DMS 273 (cell line): ENCODE results near the gene PPP2R5C.
"Not testable (repeated sequence)": the region's sequence is repeated elsewhere in the genome, so short reads cannot be mapped to it uniquely, and the experiment has no call there.

Experiments used
- DNase-seq: peaks from one replicate; lab custom pipeline; 2025; ENCODE audit not compliant: unreplicated experiment; lab: John Stamatoyannopoulos, UW

The PPP2R5C gene

DNA sequence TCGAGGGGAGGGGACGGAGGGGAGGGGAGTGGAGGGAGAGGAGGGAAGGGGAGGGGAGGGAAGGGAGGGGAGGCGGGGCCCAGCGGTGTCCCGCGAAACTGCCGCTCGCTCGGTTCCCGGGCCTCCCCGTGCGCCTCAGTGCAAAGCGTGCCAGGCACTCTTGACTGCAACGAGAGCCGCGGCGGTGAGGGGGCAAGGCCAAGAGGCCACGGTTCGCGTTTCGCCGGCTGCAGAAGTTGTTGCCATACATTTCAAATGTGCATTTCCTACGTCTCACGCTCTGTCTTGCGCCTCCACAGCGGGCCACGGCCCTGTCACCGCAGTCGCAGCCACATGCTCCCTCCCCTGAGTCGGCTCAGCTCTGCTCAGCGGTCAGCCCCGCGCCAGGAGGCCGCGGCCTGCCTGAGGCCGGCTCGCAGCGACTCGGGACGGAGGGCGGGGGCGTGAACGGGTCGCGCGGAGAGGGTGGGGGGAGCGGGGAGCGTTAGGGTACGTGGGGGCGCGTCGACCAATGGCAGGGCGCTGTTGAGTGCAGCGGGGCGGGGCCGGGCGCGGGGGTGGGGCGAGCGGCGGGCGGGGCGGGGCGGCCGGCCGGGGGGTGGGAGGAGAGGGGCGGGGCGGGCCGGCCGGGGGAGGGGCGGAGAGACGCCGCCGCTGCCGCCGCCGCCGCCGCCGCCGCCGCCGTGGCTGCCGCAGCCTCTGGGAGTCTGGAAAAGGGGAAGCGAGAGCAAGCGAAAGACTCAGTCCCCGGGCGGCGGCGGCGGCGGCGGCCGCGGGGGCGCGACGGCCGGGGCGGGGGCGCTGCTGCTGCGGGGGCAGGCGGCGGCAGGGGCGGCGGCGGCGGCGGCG lies at the start of gene PPP2R5C:
PPP2R5C (plus strand) TSS at position 678 of the 849 bp plus-strand sequence. CDS start 185 bp downstream, outside the sequence.
- peak; percentile 91 for DNase-seq

DNA sequence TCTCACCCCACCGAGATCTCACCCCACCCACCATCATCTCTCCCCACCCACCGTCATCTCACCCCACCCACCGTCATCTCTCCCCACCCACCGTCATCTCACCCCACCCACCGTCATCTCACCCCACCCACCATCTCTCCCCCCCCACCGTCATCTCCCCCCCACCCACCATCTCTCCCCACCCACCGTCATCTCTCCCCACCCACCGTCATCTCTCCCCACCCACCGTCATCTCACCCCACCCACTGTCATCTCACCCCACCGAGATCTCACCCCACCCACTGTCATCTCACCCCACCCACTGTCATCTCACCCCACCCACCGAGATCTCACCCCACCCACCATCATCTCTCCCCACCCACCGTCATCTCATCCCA lies 49.7 kb upstream of the PPP2R5C start:
- not testable (repeated sequence) for DNase-seq

DNA sequence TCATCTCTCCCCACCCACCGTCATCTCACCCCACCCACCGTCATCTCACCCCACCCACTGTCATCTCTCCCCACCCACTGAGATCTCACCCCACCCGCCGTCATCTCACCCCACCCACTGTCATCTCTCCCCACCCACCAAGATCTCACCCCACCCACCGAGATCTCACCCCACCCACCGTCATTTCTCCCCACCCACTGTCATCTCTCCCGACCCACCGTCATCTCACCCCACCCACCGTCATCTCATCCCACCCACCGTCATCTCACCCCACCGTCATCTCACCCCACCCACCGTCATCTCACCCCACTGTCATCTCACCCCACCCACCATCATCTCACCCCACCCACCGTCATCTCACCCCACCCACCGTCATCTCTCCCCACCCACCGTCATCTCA lies 49.2 kb upstream of the PPP2R5C start:
- DNase-seq = not testable (repeated sequence)

DNA sequence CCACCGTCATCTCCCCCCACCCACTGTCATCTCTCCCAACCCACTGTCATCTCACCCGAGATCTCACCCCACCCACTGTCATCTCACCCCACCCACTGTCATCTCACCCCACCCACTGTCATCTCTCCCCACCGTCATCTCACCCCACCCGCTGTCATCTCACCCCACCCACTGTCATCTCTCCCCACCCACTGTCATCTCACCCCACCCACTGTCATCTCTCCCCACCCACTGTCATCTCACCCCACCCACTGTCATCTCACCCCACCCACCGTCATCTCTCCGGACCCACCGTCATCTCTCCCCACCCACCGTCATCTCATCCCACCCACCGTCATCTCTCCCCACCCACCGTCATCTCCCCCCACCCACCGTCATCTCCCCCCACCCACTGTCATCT lies 48.4 kb upstream of the PPP2R5C start:
- not testable (repeated sequence) for DNase-seq

DNA sequence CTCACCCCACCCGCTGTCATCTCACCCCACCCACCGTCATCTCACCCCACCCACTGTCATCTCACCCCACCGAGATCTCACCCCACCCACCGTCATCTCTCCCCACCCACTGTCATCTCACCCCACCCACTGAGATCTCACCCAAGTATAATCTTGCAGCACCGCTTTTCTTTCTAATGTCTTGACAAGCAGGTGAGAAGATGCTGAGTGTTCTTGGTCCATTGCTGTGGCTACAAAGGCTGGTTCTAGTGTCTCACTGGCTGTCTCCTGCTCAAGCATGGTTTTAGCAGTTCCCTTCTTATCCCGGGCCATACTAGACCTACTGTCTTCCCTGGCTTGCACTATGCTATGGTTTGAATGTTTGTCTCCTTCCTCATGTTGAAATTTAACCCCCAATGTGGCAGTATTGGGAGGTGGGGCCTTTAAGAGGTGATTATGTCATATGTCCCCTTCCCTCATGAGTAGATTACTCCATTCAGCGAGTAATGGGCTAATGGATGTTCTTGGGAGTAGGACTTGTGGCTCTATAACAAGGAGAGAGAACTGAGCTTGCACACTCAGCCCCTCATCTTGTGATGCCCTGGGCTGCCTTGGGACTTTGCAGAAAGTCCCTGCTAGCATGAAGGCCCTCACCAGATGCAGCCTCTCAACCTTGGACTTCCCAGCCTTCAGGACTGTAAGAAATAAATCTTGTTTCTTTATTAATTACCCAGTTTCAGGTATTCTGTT lies 47.7 kb upstream of the PPP2R5C start:
- no peak for DNase-seq

DNA sequence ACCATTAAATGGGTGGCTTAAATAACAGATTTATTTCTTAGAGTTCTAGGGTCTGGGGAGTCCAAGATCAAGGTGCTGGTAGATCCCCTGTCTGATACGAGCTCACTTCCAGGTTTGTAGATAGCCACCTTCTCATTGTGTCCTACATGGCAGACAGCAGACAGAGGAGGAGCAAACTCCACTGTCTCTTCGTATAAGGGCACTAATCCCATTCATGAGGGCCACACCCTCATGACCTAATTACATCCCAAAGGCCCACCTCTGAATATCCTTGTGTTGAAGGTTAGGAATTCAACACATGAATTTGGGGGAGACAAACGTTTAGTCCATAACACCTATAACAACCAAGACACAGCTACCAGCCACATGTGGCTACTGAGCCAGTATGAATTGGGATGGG lies 47.1 kb upstream of the PPP2R5C start:
- no peak for DNase-seq

DNA sequence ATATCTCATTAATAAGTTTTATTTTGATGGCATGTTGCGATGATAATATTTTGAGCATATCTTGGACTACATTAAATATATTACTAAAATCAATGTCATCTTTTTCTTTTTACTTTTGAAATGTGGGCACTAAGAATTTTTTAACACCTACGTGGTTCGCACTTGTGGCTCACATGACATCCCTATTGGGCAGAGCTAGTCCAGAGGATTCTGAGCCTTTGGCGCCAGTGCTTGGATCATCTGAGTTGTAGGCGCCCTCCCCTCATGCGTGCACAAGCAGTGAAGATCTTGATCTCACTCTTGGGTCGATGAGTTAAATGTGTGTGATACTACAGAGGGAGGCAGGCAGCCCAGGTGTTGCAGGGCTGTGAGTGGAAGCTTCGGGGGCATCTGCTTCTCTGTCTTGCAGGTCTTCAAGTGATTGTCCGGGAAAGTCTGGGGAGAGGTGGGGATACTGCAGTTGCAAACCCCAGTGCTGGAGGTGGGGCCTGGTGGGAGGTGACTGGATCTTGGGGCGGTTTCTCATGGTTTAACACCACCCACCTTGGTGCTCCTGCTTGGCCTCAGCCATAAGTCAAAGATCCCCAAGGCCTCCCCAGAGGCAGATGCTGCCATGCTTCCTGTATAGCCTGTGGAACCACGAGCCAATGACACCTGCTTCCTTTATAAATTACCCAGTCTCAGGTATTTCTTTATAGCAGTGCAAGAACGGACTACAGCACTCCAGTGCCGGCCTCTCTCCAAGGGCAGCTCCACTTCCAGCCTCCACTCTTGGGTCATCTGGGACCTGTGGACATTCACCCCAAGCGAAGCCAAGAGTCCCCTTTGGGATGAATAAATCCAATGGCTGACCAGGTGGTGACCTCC lies 46.1 kb upstream of the PPP2R5C start:
- no peak for DNase-seq

DNA sequence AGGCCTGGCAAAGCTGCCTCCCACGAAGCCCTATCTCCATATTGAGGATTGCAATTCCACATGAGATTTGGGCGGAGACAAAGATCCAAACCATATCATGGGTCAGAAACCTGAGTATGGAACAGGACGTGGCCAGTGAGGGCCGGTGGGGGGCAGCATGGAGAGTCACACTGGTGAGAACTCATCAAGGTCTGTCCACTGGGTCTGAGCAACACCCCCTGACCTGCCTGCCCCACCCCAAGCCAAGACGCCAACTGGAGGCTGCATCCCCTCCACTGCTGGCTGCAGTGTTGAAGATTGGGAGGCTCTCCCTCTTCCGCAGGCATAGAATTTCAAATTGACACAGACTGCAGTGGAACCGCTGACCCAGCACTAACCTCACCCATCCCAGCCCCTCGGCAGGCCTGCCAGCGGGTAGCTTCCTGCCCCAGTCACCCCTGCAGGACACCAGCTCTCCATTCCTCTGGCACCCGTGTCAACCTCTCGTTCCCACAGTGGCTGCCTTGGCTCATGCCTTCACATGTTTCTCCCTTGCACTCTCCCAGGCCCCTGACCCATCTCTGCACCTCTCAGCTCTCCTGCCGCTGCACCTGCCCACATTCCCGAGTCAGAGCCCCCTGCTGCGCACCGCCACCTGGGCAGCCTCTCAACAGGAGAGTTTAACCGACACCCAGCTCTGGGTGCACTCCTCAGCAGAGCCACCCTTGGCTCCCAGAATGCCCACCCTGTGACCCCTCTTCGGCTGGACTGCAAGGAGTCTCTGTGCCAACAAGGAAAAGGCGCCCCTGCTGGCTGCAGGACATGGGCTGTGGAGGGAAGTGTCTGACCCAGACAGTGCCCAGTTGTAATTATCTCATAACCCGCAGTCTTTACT lies 45.2 kb upstream of the PPP2R5C start:
- no peak for DNase-seq

DNA sequence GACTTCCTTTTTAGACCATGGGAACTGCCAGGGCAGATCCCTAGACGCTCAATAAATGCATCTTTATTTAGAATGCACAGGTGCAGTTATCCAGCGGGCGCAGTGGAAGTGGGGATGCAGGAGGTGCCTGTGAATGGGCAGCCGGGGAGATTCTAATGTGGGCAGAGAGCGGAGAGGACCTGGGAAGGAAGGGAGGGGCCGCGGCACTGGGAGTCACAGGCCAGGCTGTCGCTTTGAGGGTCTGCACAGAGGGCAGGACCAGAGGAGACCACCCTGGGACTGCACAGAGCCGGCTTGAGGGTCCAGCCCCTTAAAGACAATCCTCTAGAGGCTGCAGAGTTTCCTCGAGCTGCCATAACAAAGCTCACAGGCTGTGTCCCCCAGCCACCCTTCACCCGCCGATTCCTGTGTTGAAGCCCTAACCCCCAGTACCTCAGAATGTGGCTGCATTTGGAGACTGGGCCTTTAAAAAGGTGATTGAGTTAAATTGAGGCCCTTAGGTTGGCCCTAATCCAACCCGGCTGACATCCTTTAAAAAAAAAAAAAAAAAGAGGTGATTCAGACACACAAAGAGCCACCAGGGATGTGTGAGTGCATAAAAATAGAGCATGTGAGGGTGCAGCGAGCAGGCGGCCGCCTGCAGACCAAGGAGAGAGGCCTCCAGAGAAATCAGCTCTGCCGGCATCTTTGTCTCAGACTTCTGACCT lies 44.4 kb upstream of the PPP2R5C start:
- no peak for DNase-seq

DNA sequence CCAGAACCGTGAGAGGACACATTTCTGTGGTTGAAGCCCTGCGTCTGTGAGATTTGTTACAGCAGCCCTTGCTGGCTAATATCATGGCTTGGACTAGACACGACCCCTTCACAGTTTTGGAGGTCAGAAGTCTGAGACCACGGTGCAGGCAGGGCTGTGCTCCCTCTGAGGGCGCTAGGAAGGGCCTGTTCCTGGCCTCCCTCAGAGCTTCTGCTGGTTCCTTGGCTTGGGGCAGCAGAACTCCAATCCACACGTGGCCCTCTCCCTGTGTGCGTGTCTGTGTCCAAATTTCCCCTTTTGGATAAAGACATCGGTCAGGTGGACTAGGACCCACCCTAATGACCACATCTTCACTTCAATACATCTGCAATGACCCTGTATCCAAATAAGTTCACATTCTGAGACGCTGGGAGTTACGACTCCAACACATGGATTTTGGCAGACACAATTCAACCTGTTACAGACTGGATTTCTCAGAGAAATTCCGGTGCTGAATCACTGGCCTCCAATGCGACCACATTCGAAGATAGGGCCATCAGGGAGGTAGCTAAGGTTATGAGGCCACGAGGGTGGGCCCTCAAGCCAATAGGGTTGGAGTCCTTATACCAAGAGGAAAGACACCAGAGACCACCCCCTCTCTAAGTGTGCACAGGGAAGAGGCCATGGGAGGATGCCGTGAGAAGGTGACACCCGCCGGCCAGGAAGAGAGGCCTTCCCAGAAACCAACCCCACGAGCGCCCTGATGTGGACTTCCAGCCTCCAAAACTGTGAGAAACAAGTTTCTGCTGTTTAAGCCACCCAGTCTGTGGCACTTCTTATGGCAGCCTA lies 43.6 kb upstream of the PPP2R5C start:
- no peak for DNase-seq

DNA sequence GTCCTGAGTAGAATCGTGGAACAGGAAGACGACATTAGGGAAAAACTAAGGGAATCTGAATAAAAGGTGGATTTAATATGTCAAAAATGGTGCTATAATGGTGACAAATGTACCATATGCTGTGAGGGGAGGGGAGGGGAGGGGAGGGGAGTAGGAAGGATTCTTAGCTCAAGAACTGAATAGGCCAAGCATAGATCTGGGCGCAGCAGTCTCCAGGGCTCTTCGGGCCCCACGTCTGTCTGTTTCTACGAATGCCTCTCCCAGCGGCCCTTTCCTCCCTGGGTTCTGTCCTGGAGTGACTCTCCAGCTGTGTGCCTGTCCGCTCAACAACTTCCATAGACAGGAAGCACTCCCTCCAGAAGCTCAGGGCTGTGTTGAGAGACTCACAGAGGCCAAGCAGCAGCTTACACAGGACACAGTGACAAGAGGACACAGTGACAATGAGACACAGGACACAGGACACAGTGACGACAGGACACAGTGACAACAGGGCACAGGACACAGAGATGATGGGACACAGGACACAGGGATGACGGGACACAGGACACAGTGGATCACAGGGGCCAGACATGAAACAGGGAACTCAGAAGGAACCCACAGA lies 42.4 kb upstream of the PPP2R5C start:
- no peak for DNase-seq

DNA sequence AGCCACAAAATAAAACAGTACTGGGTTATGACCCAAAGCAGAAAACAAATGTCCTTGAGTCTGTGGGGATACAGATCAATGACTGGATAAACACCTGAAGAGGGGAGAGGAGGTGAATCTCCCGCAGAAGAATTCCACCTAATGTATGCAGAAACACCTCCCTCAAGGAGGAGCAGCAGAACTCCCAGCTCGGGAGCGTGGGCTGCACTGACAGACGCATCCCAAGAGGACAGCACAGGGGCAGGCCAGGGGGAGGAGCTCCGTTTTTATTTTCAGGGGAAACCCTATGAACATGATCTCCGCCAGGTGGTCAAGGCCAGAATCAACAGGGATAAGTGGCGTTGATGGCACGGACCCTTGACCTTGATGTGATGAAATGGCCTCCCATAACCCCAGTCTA lies 41.8 kb upstream of the PPP2R5C start:
- DNase-seq = no peak

DNA sequence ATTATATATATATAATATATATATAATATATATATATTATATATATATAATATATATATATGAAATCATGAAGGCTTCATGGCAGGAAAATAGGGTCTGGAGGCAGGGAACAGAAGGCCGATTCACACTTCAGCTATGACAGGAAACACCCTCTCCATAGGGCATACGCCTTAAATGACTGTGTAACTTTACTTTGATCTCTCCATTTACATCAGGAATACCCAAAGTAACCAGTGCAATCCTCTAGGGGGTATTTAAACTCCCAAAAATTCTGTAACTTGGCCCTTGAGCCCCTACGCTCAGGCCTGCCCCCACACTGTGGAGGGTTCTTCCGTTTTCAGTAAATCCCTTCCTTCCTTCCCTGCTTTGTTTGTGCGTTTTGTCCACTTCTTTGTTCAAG lies 40.4 kb upstream of the PPP2R5C start:
- DNase-seq = no peak

DNA sequence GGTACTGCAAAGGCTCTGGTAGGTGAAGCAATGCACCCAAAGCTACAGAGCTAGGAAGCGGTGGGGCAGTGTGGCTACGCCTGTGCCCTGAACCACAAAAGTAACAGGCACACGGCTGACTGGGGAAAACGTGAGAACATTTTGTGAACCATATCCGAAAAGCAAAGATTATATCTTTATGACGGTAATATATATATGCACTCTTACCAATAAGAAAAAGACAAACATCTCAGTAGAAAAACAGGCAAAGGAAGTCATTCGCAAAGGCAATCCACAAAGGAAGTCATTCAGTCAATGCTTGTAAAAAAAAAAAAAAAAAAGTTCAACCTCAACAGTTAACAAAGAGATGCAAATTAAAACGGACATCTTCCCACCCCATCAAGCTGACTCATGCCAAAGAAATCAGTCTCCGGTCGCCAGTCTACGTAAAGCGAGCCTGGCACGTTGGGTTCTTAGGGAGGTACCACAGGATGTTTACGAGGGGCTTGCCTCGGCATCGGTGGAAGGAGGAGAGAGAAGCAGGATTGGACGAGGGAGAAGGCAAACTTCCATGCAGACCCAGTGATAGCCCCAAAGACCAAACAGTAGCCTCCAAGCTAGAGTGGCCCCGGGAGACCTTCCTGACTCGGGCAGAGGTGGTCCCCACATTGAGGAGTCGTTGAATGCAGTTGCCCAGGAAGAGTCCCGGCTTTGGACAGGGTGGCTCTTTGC lies 39.4 kb upstream of the PPP2R5C start:
- no peak for DNase-seq

DNA sequence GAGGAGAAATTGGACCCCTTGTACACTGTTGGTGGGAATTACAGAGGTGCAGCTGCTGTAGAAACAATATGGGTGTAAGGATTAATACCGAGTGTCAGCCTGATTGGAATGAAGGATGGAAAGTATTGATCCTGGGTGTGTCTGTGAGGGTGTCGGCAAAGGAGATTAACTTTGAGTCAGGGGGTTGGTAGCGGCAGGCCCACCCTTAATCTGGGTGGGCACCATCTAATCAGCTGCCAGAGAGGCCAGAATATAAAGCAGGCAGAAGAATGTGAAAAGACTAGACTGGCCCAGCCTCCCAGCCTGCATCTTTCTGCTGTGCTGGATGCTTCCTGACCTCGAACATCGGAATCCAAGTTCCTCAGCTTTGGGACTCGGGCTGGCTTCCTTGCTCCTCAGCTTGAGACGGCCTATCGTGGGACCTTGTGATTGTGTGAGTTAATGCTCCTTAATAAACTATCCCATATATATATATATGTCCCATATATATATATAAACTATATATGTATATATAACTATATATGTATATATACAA lies 38.4 kb upstream of the PPP2R5C start:
- no peak for DNase-seq

DNA sequence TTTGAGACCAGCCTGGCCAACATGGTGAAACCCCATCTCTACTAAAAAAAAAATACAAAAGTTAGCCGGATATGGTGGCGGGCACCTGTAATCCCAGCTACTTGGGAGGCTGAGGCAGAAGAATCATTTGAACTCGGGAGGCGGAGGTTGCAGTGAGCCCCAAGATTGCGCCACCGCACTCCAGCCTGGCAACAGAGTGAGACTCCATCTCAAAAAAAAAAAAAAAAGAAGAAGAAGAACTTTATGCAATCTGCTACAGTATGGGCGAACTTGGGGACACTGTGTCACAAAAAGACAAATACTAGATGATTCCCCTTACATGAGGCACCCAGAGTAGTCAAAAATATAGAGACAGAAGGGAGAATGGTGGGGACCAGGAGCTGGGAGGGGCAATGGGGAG lies 35.9 kb upstream of the PPP2R5C start:
- not testable (repeated sequence) for DNase-seq

DNA sequence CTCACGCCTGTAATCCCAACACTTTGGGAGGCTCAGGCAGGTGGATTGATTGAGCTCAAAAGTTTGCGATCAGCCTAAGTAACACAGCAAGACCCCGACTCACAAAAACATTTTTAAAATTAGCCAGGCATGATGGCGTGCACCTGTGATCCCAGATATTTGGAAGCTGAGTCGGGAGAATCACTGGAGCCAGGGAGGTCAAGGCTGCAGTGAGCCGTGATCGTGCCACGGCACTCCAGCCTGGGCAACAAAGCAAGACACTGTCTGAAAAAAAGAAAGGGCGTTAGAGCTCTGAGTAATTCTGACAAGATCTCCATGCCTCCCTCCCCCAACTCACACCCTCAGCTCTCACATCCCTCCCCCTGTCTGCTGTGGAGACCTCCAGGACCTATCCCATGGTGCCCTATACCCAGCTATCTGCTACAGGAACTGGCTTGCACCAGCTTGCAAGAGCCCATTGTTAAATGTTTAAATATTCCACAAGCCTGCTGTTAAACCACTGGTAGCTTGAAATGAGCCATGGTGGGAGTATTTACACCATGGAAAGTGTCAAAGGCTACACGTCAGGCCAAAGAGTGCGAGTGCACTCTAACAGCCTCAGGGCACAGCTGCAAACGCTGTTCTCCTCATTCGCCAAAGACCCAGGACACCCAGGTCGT lies 35.1 kb upstream of the PPP2R5C start:
- no peak for DNase-seq
